Common myeloid progenitor, CD34-positive (primary cell): ENCODE results near the gene EXD3.

ENCODE experiments used
- CTCF ChIA-PET: fragments of 350-600 bp; sonication (Branson Sonifier 250); formaldehyde crosslinking; loops from one replicate; lab custom pipeline; 2021; ENCODE audit warnings: antibody characterized with exemption; lab: Charles Lee
- POLR2A ChIA-PET: fragments of 350-600 bp; sonication (Branson Sonifier 250); formaldehyde crosslinking; loops from one replicate; lab custom pipeline; 2021; ENCODE audit warnings: antibody characterized with exemption; lab: Charles Lee
- DNase-seq, 3 donors: peaks; one replicate each; pipeline versions ENCODE4 v3.0.0 to v3.0.0-alpha.2; 2013
- H3K27ac ChIP-seq, 2 experiments: 1 replicate in 1 of 2; 2 replicates in 1 of 2; pipeline ENCODE4 v1.7.0; 2013; ENCODE audit warnings: inconsistent platforms in 2 of 2, low read length in 2 of 2, mild to moderate bottlenecking in 2 of 2, low read depth in 1 of 2, moderate library complexity in 1 of 2; ENCODE audit not compliant: severe bottlenecking in 2 of 2, insufficient read depth in 1 of 2, poor library complexity in 1 of 2
- H3K27me3 ChIP-seq, 5 experiments: replicated peaks in 2 of 5; 1 replicate in 3 of 5; 2 replicates in 2 of 5; pipeline versions ENCODE4 v1.6.1 to v1.7.0; 2013; ENCODE audit warnings: low read length in 4 of 5, mild to moderate bottlenecking in 2 of 5, moderate library complexity in 2 of 5, inconsistent platforms in 1 of 5; ENCODE audit not compliant: insufficient read depth in 5 of 5, control insufficient read depth in 4 of 5
- H3K36me3 ChIP-seq, 4 experiments: 1 replicate in 2 of 4; 2 replicates in 2 of 4; pipeline versions ENCODE4 v1.6.1 to v1.7.0; 2013; ENCODE audit warnings: low read length in 3 of 4, control low read depth in 1 of 4, mild to moderate bottlenecking in 1 of 4; ENCODE audit not compliant: control insufficient read depth in 4 of 4, insufficient read depth in 4 of 4
- H3K4me1 ChIP-seq, 4 experiments: 1 replicate in 3 of 4; 2 replicates in 1 of 4; pipeline versions ENCODE4 v1.6.1 to v1.7.1; 2013; ENCODE audit warnings: low read length in 3 of 4, mild to moderate bottlenecking in 3 of 4, control low read depth in 1 of 4, inconsistent platforms in 1 of 4, moderate library complexity in 1 of 4; ENCODE audit not compliant: control insufficient read depth in 4 of 4, insufficient read depth in 4 of 4; ENCODE audit errors: control extremely low read depth in 1 of 4
- H3K4me3 ChIP-seq, 7 experiments: 1 replicate in 4 of 7; 2 replicates in 3 of 7; pipeline versions ENCODE4 v1.5.1 to v1.7.0; 2013; ENCODE audit warnings: mild to moderate bottlenecking in 7 of 7, low read length in 6 of 7, moderate library complexity in 6 of 7, inconsistent platforms in 2 of 7, low read depth in 2 of 7, control low read depth in 1 of 7; ENCODE audit not compliant: insufficient read depth in 4 of 7, control insufficient read depth in 1 of 7; ENCODE audit errors: extremely low read depth in 1 of 7
- H3K9me3 ChIP-seq, 5 experiments: 1 replicate in 4 of 5; 2 replicates in 1 of 5; pipeline versions ENCODE4 v1.6.1 to v1.7.1; 2013; ENCODE audit warnings: low read length in 4 of 5, mild to moderate bottlenecking in 2 of 5, inconsistent platforms in 1 of 5, low read depth in 1 of 5, moderate library complexity in 1 of 5; ENCODE audit not compliant: control insufficient read depth in 4 of 5, insufficient read depth in 2 of 5; ENCODE audit errors: control extremely low read depth in 1 of 5
- WGBS: methylation state at CpG from one replicate; pipeline ENCODE4 v1.1.5; 2013; ENCODE audit not compliant: insufficient coverage; 5-methylcytosine and 5-hydroxymethylcytosine counted together

The EXD3 gene

DNA sequence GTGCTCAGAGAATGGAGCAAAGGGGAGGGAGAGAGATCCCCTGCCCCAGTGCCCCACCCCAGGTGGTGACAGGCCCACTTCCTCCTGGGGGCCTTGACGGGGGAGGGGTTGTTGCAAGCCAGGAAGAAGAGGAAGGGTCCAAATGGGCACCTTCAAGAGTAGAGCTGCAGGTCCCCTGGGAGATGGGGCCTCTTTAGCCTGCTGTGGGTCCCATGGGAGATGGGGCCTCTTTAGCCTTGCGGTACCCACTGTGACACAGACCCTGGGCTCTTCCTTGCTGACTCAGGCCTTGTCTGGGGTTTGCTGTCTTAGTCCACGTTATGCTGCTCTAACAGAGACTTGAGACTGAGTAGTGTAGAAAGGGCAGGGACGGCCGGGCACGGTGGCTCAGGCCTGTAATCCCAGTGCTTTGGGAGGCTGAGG, 155.0 kb downstream of the EXD3 start:
- CTCF ChIA-PET: interaction anchor here (0.7 to 2.8 kb wide), 4 partner anchors 10 to 31 kb away, joined by 3 to 12 read pairs (median 4); partner anchors contain the start of genes NELFB and TOR4A
- H3K4me1 ChIP-seq: peaks cover 0 to 40% (median 38%) of the 10 kb centered on the region in 4 experiments
- no peaks in the 10 kb centered on the region for H3K27me3 ChIP-seq
- H3K27ac ChIP-seq: no peak overlapping the region
- POLR2A ChIA-PET: no interaction called here
- no peaks in the 10 kb centered on the region for H3K9me3 ChIP-seq
- no peak for DNase-seq
- H3K4me3 ChIP-seq: no peak overlapping the region
- WGBS: 95% methylated on average over 6 of the region's 6 CpGs
- peaks cover 6 to 67% (median 49%) of the 10 kb centered on the region in 4 experiments for H3K36me3 ChIP-seq

DNA sequence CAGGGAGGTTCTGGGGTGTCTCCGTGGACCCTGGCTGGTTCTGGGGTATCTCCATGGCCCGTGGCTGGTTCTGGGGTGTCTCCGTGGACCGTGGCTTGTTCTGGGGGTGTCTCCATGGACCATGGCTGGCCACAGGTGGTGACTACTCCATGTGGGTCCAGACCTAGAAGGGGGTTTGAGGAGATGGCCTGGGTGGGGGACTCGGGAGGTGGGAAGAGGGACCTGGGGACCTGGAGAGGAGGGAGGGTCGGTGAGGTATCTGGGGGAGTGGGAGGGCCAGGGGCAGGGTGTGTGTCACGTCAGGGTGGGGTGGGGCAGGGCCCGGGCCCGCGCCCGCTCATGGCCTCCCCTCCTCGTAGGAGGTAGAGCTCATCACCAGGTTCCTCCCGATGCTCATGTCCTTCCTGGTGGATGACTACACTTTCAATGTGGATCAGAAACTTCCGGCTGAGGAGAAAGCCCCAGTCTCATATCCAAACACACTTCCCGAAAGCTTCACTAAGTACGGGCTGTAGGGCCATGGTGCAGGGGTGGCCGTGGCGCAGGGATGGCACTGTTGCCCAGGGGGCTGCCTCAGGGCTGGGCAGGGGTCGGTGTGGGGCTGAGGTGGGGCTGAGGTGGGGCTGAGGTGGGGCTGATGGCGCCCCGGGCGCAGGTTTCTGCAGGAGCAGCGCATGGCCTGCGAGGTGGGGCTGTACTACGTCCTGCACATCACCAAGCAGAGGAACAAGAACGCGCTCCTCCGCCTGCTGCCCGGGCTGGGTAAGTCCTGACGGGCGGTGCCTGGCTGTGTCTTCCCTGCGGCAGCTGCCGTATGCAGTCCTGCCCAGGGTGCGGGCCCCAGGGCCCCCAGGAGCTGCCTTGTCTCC, 156.1 kb downstream of the EXD3 start:
- CTCF ChIA-PET: interaction anchor here (1.1 to 2.8 kb wide), 3 partner anchors 10 to 29 kb away, joined by 3 to 12 read pairs (median 4); partner anchors contain the start of genes NELFB and TOR4A
- no peaks in the 10 kb centered on the region for H3K9me3 ChIP-seq
- POLR2A ChIA-PET: no interaction called here
- no peak for DNase-seq
- no peak overlapping the region for H3K27ac ChIP-seq
- WGBS: 92% methylated on average over 23 of the region's 34 CpGs
- H3K36me3 ChIP-seq: peaks cover 5 to 59% (median 47%) of the 10 kb centered on the region in 4 experiments
- H3K4me3 ChIP-seq: no peak overlapping the region
- no peaks in the 10 kb centered on the region for H3K27me3 ChIP-seq
- H3K4me1 ChIP-seq: peaks cover 0 to 35% (median 28%) of the 10 kb centered on the region in 4 experiments

DNA sequence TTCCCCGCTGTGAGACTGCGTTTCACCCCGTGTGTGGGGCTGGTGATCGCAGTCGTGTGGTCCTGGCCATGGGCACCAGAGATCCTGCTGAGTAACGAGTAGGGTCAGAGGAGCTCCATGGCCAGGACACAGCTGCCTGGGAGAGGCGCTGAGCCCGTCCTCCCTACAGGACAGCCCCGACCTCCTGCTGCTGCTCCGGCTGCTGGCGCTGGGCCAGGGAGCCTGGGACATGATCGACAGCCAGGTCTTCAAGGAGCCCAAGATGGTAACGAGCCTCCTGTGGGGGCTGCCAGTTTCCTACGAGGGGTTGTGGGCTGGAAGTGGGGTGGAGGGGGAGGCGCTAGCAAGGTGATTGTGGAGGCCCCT, 156.8 kb downstream of the EXD3 start:
- H3K4me3 ChIP-seq: no peak overlapping the region

DNA sequence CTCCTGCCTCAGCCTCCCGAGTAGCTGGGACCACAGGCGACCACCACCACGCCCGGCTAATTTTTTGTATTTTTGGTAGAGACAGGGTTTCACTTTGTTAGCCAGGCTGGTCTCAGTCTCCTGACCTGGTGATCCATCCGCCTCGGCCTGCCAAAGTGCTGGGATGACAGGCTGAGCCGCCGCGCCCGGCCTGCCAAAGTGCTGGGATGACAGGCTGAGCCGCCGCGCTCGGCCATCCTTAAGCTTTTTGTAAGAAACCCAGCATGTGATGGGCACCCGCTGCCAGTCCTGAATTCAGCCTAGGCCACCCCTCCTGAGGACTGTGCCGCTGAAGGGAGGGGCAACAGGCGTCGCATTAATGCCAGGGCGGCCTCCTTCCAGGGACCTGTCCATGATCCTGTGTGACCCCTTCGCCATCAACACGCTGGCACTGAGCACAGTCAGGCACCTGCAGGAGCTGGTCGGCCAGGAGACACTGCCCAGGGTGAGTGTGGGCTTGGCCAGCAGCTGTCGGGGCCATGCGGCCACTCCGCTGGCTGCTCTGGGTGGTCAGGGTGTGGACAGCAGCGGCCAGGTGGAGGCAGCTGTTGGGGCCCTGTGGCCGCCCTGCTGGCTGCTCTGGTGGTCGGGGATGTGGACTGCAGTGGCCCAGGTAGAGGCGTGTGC, 157.3 kb downstream of the EXD3 start:
- ChIA-PET CTCF (interaction anchor here (1.4 to 2.8 kb wide), 2 partner anchors 9 to 11 kb away, joined by 3 to 12 read pairs; partner anchors contain the start of gene NELFB), POLR2A (no interaction called here)
- Histone ChIP-seq H3K27ac (no peak overlapping the region), H3K4me1 (peaks cover 0 to 25% (median 18%) of the 10 kb centered on the region in 4 experiments), H3K9me3 (no peaks in the 10 kb centered on the region), H3K4me3 (no peak overlapping the region), H3K36me3 (peaks cover 5 to 56% (median 43%) of the 10 kb centered on the region in 4 experiments), H3K27me3 (no peaks in the 10 kb centered on the region)
- WGBS: 95% methylated on average over 23 of the region's 29 CpGs
- no peak for DNase-seq

More for the DNA sequence above, 156.8 kb downstream of the EXD3 start:
- Histone ChIP-seq H3K27ac (no peak overlapping the region), H3K4me1 (peaks cover 0 to 30% (median 22%) of the 10 kb centered on the region in 4 experiments), H3K36me3 (peaks cover 5 to 58% (median 47%) of the 10 kb centered on the region in 4 experiments), H3K9me3 (no peaks in the 10 kb centered on the region), H3K27me3 (no peaks in the 10 kb centered on the region)
- ChIA-PET CTCF (interaction anchor here (2.8 kb wide), 1 partner anchor 9 kb away, joined by 12 read pairs; the partner anchor contains the start of gene NELFB), POLR2A (no interaction called here)
- DNase-seq: no peak
- WGBS: 97% methylated on average over 9 of the region's 15 CpGs

DNA sequence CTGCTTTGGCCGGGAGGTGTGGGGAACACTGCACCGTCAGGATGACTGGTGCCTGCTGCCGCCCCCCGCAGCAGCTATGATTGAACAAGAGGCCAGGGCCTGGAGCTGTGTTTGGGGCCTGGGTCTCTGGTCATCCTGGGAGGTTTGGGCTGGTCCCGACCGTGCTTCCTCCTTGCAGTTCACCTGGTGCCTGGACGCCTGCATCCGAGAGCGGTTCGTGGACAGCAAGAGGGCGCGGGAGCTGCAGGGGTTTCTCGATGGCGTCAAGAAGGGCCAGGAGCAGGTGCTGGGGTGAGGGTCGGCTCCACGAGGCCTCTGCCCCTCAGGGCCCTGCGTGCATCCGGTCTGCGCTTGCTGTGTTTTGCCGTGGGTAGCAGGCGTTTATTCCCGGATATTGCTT, 158.9 kb downstream of the EXD3 start:
- Histone ChIP-seq H3K9me3 (no peaks in the 10 kb centered on the region), H3K4me1 (peaks cover 0 to 19% (median 15%) of the 10 kb centered on the region in 4 experiments), H3K36me3 (peaks cover 7 to 50% (median 37%) of the 10 kb centered on the region in 4 experiments), H3K27ac (no peak overlapping the region), H3K27me3 (no peaks in the 10 kb centered on the region), H3K4me3 (no peak overlapping the region)
- WGBS: 99% methylated on average over 19 of the region's 22 CpGs
- DNase-seq: no peak
- POLR2A ChIA-PET: no interaction called here
- CTCF ChIA-PET: interaction anchor here (1.4 kb wide), 2 partner anchors 10 to 13 kb away, joined by 3 read pairs; partner anchors contain the start of gene TOR4A

DNA sequence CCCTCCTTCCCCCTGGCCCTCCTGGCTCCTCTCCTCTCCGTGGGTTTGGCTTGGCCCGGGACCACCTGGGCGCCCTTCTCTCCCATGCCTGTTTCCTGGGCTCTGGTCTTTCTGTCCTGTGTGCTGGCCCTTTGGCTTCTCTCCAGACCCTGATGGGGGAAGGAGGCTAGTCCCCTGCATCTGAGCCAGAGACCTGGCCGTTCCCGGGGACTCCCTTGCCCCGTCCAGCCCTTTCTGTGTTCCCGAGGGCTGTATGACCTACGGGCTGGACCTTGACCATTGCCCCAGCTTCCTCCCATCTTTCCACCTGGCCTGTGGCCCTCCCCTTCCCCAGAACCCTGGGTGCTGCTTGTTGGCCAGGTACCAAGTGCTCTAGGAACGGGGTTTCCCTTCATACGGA, 159.5 kb downstream of the EXD3 start:
- no peak overlapping the region for H3K4me3 ChIP-seq
- no peak overlapping the region for H3K27ac ChIP-seq
- peaks cover 0 to 14% (median 10%) of the 10 kb centered on the region in 4 experiments for H3K4me1 ChIP-seq
- no peaks in the 10 kb centered on the region for H3K9me3 ChIP-seq
- 93% methylated on average over 8 of the region's 10 CpGs for WGBS
- DNase-seq: no peak
- H3K36me3 ChIP-seq: peaks cover 6 to 48% (median 36%) of the 10 kb centered on the region in 4 experiments
- ChIA-PET POLR2A (no interaction called here), CTCF (interaction anchor here (1.1 to 1.4 kb wide), 3 partner anchors 10 to 23 kb away, joined by 3 read pairs; partner anchors contain the start of genes TOR4A and TUBB4B)
- H3K27me3 ChIP-seq: no peaks in the 10 kb centered on the region
